AG20443 (cell line): ENCODE measurements around the gene DTX4.

Source experiments
- DNase-seq: peaks from one replicate; pipeline ENCODE4 v3.0.0; 2012; ENCODE audit warnings: low spot score, mixed read lengths

DTX4 gene

GRCh38 chr11:59219836-59220235 is 47.9 kb downstream of the DTX4 start:
- DNase-seq, result no peak

- DNase-seq, result peak; percentile 48
These were observed 49.5 kb downstream of the DTX4 start for GRCh38 chr11:59221441-59221840.

- DNase-seq, result no peak
These were observed 50.6 kb downstream of the DTX4 start for GRCh38 chr11:59222464-59223060.

GRCh38 chr11:59223177-59223576 is 51.2 kb downstream of the DTX4 start:
- no peak for DNase-seq

- no peak for DNase-seq
These were observed 51.7 kb downstream of the DTX4 start for GRCh38 chr11:59223611-59224010.

- peak; percentile 15 for DNase-seq
These were observed 52.5 kb downstream of the DTX4 start for GRCh38 chr11:59224351-59224928.

GRCh38 chr11:59225017-59225416 is 53.1 kb downstream of the DTX4 start:
- no peak for DNase-seq

GRCh38 chr11:59226396-59226795 is 54.5 kb downstream of the DTX4 start:
- DNase-seq, result no peak

GRCh38 chr11:59240322-59240721 is 68.4 kb downstream of the DTX4 start:
- no peak for DNase-seq

GRCh38 chr11:59243633-59244032 is 71.7 kb downstream of the DTX4 start:
- DNase-seq, result no peak

GRCh38 chr11:59247531-59248227 is 75.7 kb downstream of the DTX4 start:
- peak; percentile 45 for DNase-seq

GRCh38 chr11:59249535-59249934 is 77.6 kb downstream of the DTX4 start:
- no peak for DNase-seq

- DNase-seq, result no peak
These were observed 81.1 kb downstream of the DTX4 start for GRCh38 chr11:59253001-59253400.

GRCh38 chr11:59254286-59254685 is 82.4 kb downstream of the DTX4 start:
- DNase-seq, result no peak

GRCh38 chr11:59255281-59255680 is 83.3 kb downstream of the DTX4 start:
- no peak for DNase-seq
